ENCODE data around the gene TMEM138. TPM values are rescaled to one million over a fixed set of nuclear protein-coding genes. Genes with fewer than 3 reads are reported as not detected.

The TMEM138 gene
- polyA plus RNA-seq, 3 donors = 34.5 to 64.0 (median 50.7) TPM

DNA sequence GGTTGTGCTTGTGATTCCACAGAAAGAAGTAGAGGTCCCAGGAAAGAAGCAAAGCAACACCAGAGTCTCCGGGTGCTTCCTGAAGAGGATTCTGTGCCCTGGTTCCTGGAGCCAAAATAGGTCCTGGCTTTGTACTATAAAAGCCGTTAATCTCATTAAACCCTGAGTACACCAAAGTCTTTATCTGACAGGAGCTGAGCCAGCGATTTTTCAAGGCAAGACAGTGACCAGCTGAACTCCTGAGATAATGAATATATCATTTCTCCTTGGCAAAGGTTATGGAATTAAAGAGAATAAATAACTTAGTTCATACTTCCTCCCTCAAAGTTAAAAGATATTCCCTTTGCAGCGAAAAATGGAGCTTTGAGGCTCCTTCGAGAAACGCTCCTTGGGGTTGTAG is 5.2 kb downstream of the TMEM138 start:
- H3K27me3 Mint-ChIP-seq (ENCODE audit: low read depth in 3 of 3) = no peaks in the 10 kb centered on the region
- 100% methylated on average over 1 of the region's 6 CpGs for WGBS (ENCODE audit: insufficient coverage)
- TF ChIP-seq, protein P1, sequence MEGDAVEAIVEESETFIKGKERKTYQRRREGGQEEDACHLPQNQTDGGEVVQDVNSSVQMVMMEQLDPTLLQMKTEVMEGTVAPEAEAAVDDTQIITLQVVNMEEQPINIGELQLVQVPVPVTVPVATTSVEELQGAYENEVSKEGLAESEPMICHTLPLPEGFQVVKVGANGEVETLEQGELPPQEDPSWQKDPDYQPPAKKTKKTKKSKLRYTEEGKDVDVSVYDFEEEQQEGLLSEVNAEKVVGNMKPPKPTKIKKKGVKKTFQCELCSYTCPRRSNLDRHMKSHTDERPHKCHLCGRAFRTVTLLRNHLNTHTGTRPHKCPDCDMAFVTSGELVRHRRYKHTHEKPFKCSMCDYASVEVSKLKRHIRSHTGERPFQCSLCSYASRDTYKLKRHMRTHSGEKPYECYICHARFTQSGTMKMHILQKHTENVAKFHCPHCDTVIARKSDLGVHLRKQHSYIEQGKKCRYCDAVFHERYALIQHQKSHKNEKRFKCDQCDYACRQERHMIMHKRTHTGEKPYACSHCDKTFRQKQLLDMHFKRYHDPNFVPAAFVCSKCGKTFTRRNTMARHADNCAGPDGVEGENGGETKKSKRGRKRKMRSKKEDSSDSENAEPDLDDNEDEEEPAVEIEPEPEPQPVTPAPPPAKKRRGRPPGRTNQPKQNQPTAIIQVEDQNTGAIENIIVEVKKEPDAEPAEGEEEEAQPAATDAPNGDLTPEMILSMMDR (IDR thresholded peaks at IDR 0.05) = no peak
- intact Hi-C loops (cut with micrococcal nuclease) = no loop called here
- Histone ChIP-seq H3K9me3 (replicated peaks in 1 of 2; ENCODE audit: control insufficient read depth in 1 of 2, insufficient read depth in 1 of 2, low read length in 2 of 2) (no peaks in the 10 kb centered on the region), H4K20me1 (ENCODE audit: insufficient read depth, low read length) (no peaks in the 10 kb centered on the region), H3K4me1 (ENCODE audit: control insufficient read depth in 1 of 2, insufficient read depth in 2 of 2, low read length in 2 of 2) (peaks cover 15 to 16% of the 10 kb centered on the region in 2 donors), H2AFZ (ENCODE audit: insufficient read depth, low read depth, low read length, poor library complexity, severe bottlenecking) (no peak overlapping the region), H3K36me3 (replicated peaks in 1 of 2; ENCODE audit: control insufficient read depth in 1 of 2, insufficient read depth in 2 of 2, low read length in 2 of 2) (peaks cover 61 to 85% of the 10 kb centered on the region in 2 donors), H3K79me2 (ENCODE audit: insufficient read depth, low read length) (peaks cover 28% of the 10 kb centered on the region), H3K9ac (ENCODE audit: insufficient read depth, low read length, poor library complexity, severe bottlenecking) (no peak overlapping the region), H3K27me3 (ENCODE audit: control insufficient read depth in 2 of 2, insufficient read depth in 2 of 2, low read length in 2 of 2) (no peaks in the 10 kb centered on the region), H3K27ac (ENCODE audit: low read depth in 1 of 2, low read length in 2 of 2) (peak overlapping the region in 1 of 2 donors; percentile 31), H3K4me2 (replicated peaks; ENCODE audit: extremely low read depth, low read length, poor library complexity, severe bottlenecking) (no peak overlapping the region), H3K4me3 (replicated peaks in 1 of 3; ENCODE audit: low read depth in 2 of 3, low read length in 3 of 3) (no peak overlapping the region)
- H3K36me3 Mint-ChIP-seq = peaks cover 53 to 81% of the 10 kb centered on the region in 2 donors
- peaks cover 0 to 3% (median 0%) of the 10 kb centered on the region in 7 donors for H3K9me3 Mint-ChIP-seq
- H3K4me1 Mint-ChIP-seq = peaks cover 14% of the 10 kb centered on the region
- DNase-seq = no peak
- H3K4me3 Mint-ChIP-seq = no peak overlapping the region
- H3K27ac Mint-ChIP-seq = no peak overlapping the region

DNA sequence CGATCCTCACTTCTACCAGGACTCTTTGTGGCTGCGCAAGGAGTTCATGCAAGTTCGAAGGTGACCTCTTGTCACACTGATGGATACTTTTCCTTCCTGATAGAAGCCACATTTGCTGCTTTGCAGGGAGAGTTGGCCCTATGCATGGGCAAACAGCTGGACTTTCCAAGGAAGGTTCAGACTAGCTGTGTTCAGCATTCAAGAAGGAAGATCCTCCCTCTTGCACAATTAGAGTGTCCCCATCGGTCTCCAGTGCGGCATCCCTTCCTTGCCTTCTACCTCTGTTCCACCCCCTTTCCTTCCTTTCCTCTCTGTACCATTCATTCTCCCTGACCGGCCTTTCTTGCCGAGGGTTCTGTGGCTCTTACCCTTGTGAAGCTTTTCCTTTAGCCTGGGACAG is 6.5 kb downstream of the TMEM138 start:
- H3K27ac ChIP-seq (ENCODE audit: low read depth in 1 of 2, low read length in 2 of 2) = no peak overlapping the region
- intact Hi-C loops (cut with micrococcal nuclease) = no loop called here
- no peak for DNase-seq
- no peak overlapping the region for H3K4me3 ChIP-seq (replicated peaks in 1 of 3; ENCODE audit: low read depth in 2 of 3, low read length in 3 of 3)
- H3K27ac Mint-ChIP-seq = peak overlapping the region in 5 of 7 donors; percentile 10 to 70 (median 42)
- WGBS (ENCODE audit: insufficient coverage) = 91% methylated on average over 7 of the region's 7 CpGs
- H3K9me3 Mint-ChIP-seq = peaks cover 0 to 3% (median 0%) of the 10 kb centered on the region in 7 donors
- no peaks in the 10 kb centered on the region for H3K27me3 Mint-ChIP-seq (ENCODE audit: low read depth in 3 of 3)
- H3K4me1 ChIP-seq (ENCODE audit: control insufficient read depth in 1 of 2, insufficient read depth in 2 of 2, low read length in 2 of 2) = peaks cover 3 to 4% of the 10 kb centered on the region in 2 donors
- peaks cover 2% of the 10 kb centered on the region for H3K4me1 Mint-ChIP-seq
- TF ChIP-seq, protein P1 (IDR thresholded peaks at IDR 0.05) = no peak
- H3K36me3 ChIP-seq (replicated peaks in 1 of 2; ENCODE audit: control insufficient read depth in 1 of 2, insufficient read depth in 2 of 2, low read length in 2 of 2) = peaks cover 65 to 91% of the 10 kb centered on the region in 2 donors
- no peaks in the 10 kb centered on the region for H3K27me3 ChIP-seq (ENCODE audit: control insufficient read depth in 2 of 2, insufficient read depth in 2 of 2, low read length in 2 of 2)
- H4K20me1 ChIP-seq (ENCODE audit: insufficient read depth, low read length) = no peaks in the 10 kb centered on the region
- no peak overlapping the region for H3K4me2 ChIP-seq (replicated peaks; ENCODE audit: extremely low read depth, low read length, poor library complexity, severe bottlenecking)
- no peak overlapping the region for H3K9ac ChIP-seq (ENCODE audit: insufficient read depth, low read length, poor library complexity, severe bottlenecking)
- H2AFZ ChIP-seq (ENCODE audit: insufficient read depth, low read depth, low read length, poor library complexity, severe bottlenecking) = no peak overlapping the region
- H3K9me3 ChIP-seq (replicated peaks in 1 of 2; ENCODE audit: control insufficient read depth in 1 of 2, insufficient read depth in 1 of 2, low read length in 2 of 2) = no peaks in the 10 kb centered on the region
- no peak overlapping the region for H3K4me3 Mint-ChIP-seq
- peaks cover 53 to 83% of the 10 kb centered on the region in 2 donors for H3K36me3 Mint-ChIP-seq
- H3K79me2 ChIP-seq (ENCODE audit: insufficient read depth, low read length) = peaks cover 16% of the 10 kb centered on the region
